ENCODE measurements around the gene MPPED2.

DNA sequence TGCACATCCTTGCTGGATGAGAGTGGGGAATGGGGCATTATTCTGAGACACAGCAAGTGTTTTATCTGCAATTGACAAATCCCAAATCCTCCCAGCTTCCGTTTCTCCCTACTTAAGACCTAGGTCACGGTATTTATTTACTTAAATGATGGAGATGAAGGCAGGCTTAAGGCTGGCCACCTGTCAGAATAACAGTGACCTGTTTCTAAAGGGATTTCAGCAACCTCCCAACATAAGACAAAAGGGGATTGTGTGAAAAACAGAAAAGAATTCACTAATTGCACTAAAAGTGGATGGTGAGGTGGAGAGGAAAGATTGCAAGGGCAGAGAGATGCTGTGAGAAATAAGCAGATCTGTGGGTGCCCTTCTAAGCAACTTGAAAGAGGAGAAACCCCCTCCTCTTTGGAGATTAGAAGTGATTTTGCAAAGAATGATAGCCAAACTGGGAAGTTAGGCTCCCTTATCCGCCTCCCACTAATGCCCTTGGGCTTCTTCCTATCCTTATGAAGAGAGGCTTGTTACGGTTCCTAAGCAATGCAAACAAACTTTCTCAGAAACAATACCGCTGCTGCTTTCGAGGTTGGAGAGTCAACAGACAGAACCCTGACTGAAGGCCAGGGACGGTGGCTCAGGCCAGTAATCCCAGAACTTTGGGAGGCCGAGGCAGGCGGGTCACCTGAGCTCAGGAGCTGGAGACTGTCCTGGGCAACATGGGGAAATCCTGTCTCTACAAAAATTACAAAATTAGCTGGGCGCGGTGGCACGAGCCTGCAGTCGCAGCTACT, 179.0 kb downstream of the MPPED2 start:
- TF ChIP-seq CTCF (conservative IDR thresholded peaks at IDR 0.05 in 1 of 2, IDR thresholded peaks at IDR 0.05 in 1 of 2; ENCODE audit: extremely low read depth in 1 of 2, insufficient read depth in 1 of 2, low read depth in 1 of 2, low read length in 2 of 2) (no peak), EZH2 (IDR thresholded peaks at IDR 0.05; ENCODE audit: borderline replicate concordance, low read length) (no peak)

All from mammary epithelial cell (primary cell).